ENCODE measurements around the gene RHCE.

Gene RHCE

DNA sequence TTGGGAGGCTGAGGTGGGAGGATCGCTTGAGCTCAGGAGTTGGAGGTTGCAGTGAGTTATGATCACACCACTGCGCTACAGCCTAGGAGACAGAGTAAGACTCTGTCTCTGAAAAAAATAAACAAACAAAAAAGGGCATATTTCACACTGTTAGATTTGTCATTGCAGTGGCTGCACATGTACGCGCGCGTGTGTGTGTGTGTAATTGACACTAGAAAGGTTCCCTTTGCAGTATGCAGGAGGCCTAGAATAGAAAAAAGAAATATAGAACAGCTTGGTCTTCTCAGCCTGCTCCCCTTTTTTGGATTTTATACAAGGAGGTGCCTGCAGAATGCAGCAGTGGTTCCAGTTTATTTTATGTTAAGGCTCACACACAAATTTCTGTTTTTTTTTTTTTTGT, 18.7 kb upstream of the RHCE start:
- no peak overlapping the region for H3K4me2 ChIP-seq (ENCODE audit: low read depth, low read length, poor library complexity, severe bottlenecking)
- H3K9me3 ChIP-seq (ENCODE audit: insufficient read depth, low read length), result no peaks in the 10 kb centered on the region
- no peak for TF ChIP-seq EZH2phosphoT487 (conservative IDR thresholded peaks at IDR 0.05; ENCODE audit: low read length)
- TF ChIP-seq, protein P1, sequence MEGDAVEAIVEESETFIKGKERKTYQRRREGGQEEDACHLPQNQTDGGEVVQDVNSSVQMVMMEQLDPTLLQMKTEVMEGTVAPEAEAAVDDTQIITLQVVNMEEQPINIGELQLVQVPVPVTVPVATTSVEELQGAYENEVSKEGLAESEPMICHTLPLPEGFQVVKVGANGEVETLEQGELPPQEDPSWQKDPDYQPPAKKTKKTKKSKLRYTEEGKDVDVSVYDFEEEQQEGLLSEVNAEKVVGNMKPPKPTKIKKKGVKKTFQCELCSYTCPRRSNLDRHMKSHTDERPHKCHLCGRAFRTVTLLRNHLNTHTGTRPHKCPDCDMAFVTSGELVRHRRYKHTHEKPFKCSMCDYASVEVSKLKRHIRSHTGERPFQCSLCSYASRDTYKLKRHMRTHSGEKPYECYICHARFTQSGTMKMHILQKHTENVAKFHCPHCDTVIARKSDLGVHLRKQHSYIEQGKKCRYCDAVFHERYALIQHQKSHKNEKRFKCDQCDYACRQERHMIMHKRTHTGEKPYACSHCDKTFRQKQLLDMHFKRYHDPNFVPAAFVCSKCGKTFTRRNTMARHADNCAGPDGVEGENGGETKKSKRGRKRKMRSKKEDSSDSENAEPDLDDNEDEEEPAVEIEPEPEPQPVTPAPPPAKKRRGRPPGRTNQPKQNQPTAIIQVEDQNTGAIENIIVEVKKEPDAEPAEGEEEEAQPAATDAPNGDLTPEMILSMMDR (IDR thresholded peaks at IDR 0.05; ENCODE audit: insufficient read depth, low read length, poor library complexity, severe bottlenecking), result no peak
- H2AFZ ChIP-seq (ENCODE audit: low read depth, low read length, severe bottlenecking), result no peak overlapping the region
- H3F3A ChIP-seq (ENCODE audit: insufficient read depth), result 0 out of 2 replicates have a peak, but pooled peaks cover 4% of the 10 kb centered on the region
- H3K27me3 ChIP-seq (ENCODE audit: low read length), result no peaks in the 10 kb centered on the region
- H4K20me1 ChIP-seq (ENCODE audit: low read depth, low read length), result peaks cover 12% of the 10 kb centered on the region
- no peaks in the 10 kb centered on the region for H3K9me2 ChIP-seq (replicated peaks; ENCODE audit: insufficient read depth, low read length)
- no peak overlapping the region for H3K4me3 ChIP-seq (ENCODE audit: insufficient read depth, low read length, poor library complexity, severe bottlenecking)
- H3K27ac ChIP-seq (ENCODE audit: low read depth, low read length), result no peak overlapping the region
- no peak overlapping the region for H3K9ac ChIP-seq (ENCODE audit: low read length)
- H3K79me2 ChIP-seq (ENCODE audit: insufficient read depth, low read length), result peaks cover 49% of the 10 kb centered on the region
- H3K36me3 ChIP-seq (ENCODE audit: low read length), result no peaks in the 10 kb centered on the region

DNA sequence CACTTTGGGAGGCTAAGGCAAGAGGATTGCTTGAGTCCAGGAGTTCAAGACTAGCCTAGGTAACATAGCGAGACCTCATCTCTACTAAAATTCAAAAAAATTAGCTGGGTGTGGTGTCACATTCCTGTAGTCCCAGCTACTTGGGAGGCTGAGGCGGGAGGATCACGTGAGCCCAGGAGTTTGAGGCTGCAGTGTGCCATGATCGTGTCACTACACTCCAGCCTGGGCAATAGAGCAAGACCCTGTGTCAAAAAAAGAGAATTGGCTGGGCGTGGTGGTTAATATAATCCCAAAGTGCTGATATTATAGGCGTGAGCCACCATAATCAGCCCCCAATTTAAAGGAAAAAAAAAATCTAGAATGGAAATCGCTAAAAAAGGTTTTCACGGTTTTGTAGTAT, 17.0 kb upstream of the RHCE start:
- Histone ChIP-seq H3K9ac (ENCODE audit: low read length) (no peak overlapping the region), H3K36me3 (ENCODE audit: low read length) (peaks cover 4% of the 10 kb centered on the region; the same call in 1 of the 2 replicates), H3K27ac (ENCODE audit: low read depth, low read length) (no peak overlapping the region), H3K79me2 (ENCODE audit: insufficient read depth, low read length) (peaks cover 47% of the 10 kb centered on the region), H3K9me2 (replicated peaks; ENCODE audit: insufficient read depth, low read length) (no peaks in the 10 kb centered on the region), H3F3A (ENCODE audit: insufficient read depth) (no peaks in the 10 kb centered on the region), H3K27me3 (ENCODE audit: low read length) (no peaks in the 10 kb centered on the region), H4K20me1 (ENCODE audit: low read depth, low read length) (peaks cover 14% of the 10 kb centered on the region), H3K9me3 (ENCODE audit: insufficient read depth, low read length) (no peaks in the 10 kb centered on the region), H3K4me2 (ENCODE audit: low read depth, low read length, poor library complexity, severe bottlenecking) (no peak overlapping the region), H3K4me3 (ENCODE audit: insufficient read depth, low read length, poor library complexity, severe bottlenecking) (no peak overlapping the region), H2AFZ (ENCODE audit: low read depth, low read length, severe bottlenecking) (no peak overlapping the region)
- TF ChIP-seq EZH2phosphoT487 (conservative IDR thresholded peaks at IDR 0.05; ENCODE audit: low read length), result no peak
- TF ChIP-seq, protein P1 (IDR thresholded peaks at IDR 0.05; ENCODE audit: insufficient read depth, low read length, poor library complexity, severe bottlenecking), result no peak

DNA sequence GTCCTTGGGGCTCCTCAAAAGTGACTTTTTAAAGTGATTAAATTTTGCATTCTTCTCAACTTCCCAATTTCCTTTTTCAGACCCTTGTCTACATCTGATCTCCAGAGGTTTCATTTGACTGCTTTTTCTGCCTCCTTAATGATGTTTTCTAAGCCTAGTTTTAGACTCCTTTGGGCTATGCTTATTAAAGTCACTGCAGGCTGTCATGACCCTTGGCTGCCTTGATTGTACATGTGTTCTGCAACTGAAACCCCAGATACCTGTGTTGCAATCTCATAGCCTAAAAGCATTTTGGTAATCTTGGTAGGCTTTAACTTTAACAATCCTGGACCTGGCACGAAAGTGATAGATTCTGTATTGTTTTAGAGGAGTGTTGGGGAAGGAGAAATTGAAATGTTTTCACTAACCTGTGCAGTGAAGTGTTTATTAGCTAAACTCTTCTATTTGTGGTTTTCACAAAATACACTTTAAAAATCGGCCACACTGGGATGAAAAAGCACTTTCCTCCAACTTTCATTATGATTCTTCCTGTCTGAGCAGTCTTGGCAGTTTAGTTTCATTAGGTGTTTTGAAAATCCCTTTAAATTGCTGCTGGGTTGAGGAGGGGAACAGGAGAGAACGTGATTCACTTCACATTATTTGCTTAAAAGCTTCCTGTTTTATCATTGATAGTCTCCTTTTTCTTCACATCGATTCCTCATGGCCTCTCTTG, 14.9 kb upstream of the RHCE start:
- no peak overlapping the region for H3K4me2 ChIP-seq (ENCODE audit: low read depth, low read length, poor library complexity, severe bottlenecking)
- peaks cover 14% of the 10 kb centered on the region for H4K20me1 ChIP-seq (ENCODE audit: low read depth, low read length)
- no peaks in the 10 kb centered on the region for H3F3A ChIP-seq (ENCODE audit: insufficient read depth)
- H3K9me2 ChIP-seq (replicated peaks; ENCODE audit: insufficient read depth, low read length), result no peaks in the 10 kb centered on the region
- TF ChIP-seq EZH2phosphoT487 (conservative IDR thresholded peaks at IDR 0.05; ENCODE audit: low read length), result no peak
- TF ChIP-seq, protein P1 (IDR thresholded peaks at IDR 0.05; ENCODE audit: insufficient read depth, low read length, poor library complexity, severe bottlenecking), result no peak
- no peak overlapping the region for H2AFZ ChIP-seq (ENCODE audit: low read depth, low read length, severe bottlenecking)
- no peaks in the 10 kb centered on the region for H3K27me3 ChIP-seq (ENCODE audit: low read length)
- no peak overlapping the region for H3K27ac ChIP-seq (ENCODE audit: low read depth, low read length)
- H3K4me3 ChIP-seq (ENCODE audit: insufficient read depth, low read length, poor library complexity, severe bottlenecking), result no peak overlapping the region
- peaks cover 4% of the 10 kb centered on the region; the same call in 1 of the 2 replicates for H3K36me3 ChIP-seq (ENCODE audit: low read length)
- H3K9ac ChIP-seq (ENCODE audit: low read length), result no peak overlapping the region
- peaks cover 53% of the 10 kb centered on the region for H3K79me2 ChIP-seq (ENCODE audit: insufficient read depth, low read length)
- H3K9me3 ChIP-seq (ENCODE audit: insufficient read depth, low read length), result no peaks in the 10 kb centered on the region
